T-helper 1 cell treated with Interleukin-12 subunit alpha and Interleukin-12 subunit beta and Interleukin-4 antibody, amounts not matched to agents 30 μg/mL and 1 μg/mL, for 36 hours (primary cell): ENCODE measurements around the gene PEX5.

Source experiments
- H3K27ac Mint-ChIP-seq: one replicate; pipeline ENCODE4 v1.8.0; 2021; ENCODE audit warnings: mild to moderate bottlenecking, mixed read lengths
- H3K27me3 Mint-ChIP-seq: one replicate; pipeline ENCODE4 v1.8.0; 2021; ENCODE audit warnings: low read depth, mixed read lengths
- H3K36me3 Mint-ChIP-seq: one replicate; pipeline ENCODE4 v1.8.0; 2021; ENCODE audit warnings: low read depth, mixed read lengths
- H3K4me1 Mint-ChIP-seq: one replicate; pipeline ENCODE4 v1.8.0; 2021; ENCODE audit warnings: low read depth, mixed read lengths
- H3K4me3 Mint-ChIP-seq: one replicate; pipeline ENCODE4 v1.8.0; 2021; ENCODE audit warnings: mild to moderate bottlenecking, moderate library complexity, mixed read lengths
- H3K9me3 Mint-ChIP-seq: one replicate; pipeline ENCODE4 v1.8.0; 2021; ENCODE audit warnings: mixed read lengths

Gene PEX5

GRCh38 chr12:7154901-7155470, 34.5 kb upstream of the PEX5 start:
- Mint-ChIP-seq H3K27me3 (no peaks in the 10 kb centered on the region), H3K9me3 (no peaks in the 10 kb centered on the region), H3K4me3 (no peak overlapping the region), H3K4me1 (no peaks in the 10 kb centered on the region), H3K27ac (no peak overlapping the region), H3K36me3 (peaks cover 31% of the 10 kb centered on the region)

DNA sequence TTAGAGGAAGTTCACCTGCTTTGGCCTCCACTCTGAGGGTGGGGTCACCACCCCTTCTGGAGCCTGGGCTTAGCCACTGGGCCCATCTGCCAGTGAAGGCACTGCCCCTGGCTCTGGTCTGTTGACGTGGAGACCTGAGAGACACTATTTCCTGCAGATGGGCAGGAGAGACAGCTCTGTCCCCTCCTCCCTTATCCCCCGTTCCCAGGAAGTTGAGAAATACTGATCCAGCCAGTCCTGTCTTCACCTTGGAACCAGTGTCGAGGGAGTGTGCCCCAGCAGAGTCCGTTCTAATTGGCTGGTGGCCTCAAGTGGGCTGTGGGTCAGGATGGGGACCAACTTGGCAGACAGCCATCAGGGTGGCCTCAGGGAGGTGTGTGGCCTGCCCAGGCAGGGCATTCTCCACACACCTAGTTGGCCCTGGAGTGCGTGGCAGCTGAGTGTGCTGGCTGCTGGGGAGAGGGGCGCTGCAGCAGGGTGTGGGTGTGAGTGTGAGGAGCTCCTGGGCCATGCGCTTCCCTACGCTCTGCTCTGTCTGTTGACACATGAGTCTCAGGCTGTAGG, 33.9 kb upstream of the PEX5 start:
- H3K27me3 Mint-ChIP-seq = no peaks in the 10 kb centered on the region
- H3K36me3 Mint-ChIP-seq = peaks cover 25% of the 10 kb centered on the region
- no peak overlapping the region for H3K27ac Mint-ChIP-seq
- no peaks in the 10 kb centered on the region for H3K9me3 Mint-ChIP-seq
- no peaks in the 10 kb centered on the region for H3K4me1 Mint-ChIP-seq
- H3K4me3 Mint-ChIP-seq = no peak overlapping the region

DNA sequence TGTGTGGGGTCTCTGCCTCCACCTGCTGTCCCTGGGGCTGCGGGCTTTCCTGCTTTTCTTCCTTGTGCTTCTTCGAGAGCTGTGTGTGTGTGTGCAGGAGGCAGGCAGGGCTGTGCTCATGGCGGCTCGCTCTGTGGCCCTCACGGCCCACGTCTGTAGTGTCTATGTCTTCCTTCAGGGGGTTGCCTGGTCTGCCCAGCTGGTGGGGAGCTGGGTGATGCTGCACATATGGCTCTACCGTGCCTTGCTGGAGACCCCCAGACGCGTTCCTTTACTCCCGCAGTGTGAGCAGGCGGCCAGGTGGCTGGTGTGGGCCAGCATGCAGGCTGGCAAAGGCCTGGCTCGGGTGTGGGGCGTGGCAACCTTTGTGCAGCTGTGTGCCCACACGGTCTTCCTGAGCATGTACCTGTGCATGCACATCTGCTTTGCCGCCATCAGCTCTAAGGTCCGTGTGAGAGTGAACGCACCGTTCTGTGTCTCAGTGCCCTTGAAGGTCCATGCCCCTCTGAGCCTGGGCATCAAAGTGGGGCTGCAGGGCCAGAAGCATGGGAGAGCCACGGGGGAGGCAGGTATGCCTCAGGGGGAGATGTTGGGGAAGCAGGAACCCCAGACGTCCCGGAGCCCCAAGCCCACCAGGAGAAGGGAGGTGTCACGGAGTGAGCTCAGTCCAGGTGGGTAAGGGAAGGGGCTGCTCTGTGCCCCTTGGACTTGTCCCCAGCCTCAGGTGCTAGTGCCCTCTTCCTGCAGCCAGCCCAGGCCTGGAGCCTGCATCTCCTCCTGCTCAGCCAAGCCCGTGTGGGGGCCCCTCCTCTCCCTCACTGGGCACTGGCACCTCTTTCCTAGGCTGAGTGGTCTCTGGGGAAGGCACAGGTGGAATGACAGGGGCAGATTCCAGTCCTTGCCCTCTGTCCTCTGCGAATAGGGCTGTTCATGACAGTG, 33.0 kb upstream of the PEX5 start:
- H3K27ac Mint-ChIP-seq = no peak overlapping the region
- H3K36me3 Mint-ChIP-seq = peaks cover 23% of the 10 kb centered on the region
- no peaks in the 10 kb centered on the region for H3K4me1 Mint-ChIP-seq
- no peaks in the 10 kb centered on the region for H3K27me3 Mint-ChIP-seq
- no peaks in the 10 kb centered on the region for H3K9me3 Mint-ChIP-seq
- H3K4me3 Mint-ChIP-seq = no peak overlapping the region

DNA sequence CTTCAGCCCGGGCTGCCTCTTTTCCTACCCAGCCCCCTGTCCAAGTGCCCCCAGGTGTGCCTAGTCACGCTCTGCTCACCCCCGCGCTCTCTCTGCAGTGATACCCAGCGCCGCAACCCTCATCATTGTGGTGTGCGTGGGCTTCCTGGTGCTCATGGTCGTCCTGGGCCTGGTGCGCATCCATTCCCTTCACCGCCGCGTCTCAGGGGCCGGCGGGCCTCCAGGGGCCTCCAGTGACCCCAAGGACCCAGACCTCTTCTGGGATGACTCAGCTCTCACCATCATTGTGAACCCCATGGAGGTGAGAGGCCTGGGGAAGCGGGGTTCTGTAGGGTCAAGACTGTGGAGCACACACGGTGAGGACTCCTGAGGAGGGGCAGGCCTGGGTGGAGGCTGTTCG, 32.1 kb upstream of the PEX5 start:
- H3K4me3 Mint-ChIP-seq = no peak overlapping the region
- no peak overlapping the region for H3K27ac Mint-ChIP-seq
- peaks cover 7% of the 10 kb centered on the region for H3K27me3 Mint-ChIP-seq
- H3K4me1 Mint-ChIP-seq = no peaks in the 10 kb centered on the region
- H3K36me3 Mint-ChIP-seq = peaks cover 23% of the 10 kb centered on the region
- no peaks in the 10 kb centered on the region for H3K9me3 Mint-ChIP-seq

DNA sequence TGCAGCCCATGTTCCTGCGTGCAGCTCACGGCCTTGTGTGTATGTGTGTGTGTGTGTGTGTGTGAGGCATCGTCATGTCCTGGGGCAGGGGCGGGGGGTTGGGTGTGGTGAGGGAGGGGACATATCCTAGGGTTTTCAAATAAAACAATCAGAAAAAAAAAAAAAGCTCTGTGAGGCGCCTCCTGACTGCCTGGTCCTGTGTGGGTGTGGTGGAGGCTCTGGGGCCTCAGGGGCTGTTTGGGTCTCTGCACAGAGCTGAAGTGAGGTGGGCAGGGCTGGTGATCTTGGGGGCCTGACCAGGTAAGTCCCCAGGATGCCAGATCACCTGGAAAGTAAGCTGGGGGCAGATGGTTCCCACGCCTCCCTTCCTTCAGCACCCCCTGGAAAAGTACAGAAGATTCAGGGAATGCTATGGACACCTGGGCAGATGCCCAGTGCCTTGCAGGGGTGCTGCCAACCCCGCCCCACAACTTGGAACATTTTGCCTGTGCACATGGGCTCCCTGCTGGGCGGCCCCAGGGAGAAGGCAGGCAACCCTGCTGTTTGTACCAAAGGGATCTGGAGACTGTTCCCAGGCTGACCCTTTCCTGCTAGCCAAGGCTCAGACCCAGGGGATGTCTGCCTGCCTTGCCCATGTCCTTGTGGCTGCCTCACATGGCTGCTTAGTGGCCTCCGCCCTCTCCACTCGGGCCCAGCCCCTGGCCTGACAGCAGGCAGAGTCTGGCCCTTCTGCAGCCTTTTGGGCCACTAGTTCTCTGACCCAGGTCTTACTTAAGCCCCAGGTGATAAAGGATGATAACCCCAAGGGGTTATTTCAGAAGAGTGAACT, 30.5 kb upstream of the PEX5 start:
- Mint-ChIP-seq H3K4me1 (peaks cover 3% of the 10 kb centered on the region), H3K36me3 (peaks cover 16% of the 10 kb centered on the region), H3K27ac (no peak overlapping the region), H3K27me3 (peaks cover 20% of the 10 kb centered on the region), H3K4me3 (no peak overlapping the region), H3K9me3 (no peaks in the 10 kb centered on the region)

DNA sequence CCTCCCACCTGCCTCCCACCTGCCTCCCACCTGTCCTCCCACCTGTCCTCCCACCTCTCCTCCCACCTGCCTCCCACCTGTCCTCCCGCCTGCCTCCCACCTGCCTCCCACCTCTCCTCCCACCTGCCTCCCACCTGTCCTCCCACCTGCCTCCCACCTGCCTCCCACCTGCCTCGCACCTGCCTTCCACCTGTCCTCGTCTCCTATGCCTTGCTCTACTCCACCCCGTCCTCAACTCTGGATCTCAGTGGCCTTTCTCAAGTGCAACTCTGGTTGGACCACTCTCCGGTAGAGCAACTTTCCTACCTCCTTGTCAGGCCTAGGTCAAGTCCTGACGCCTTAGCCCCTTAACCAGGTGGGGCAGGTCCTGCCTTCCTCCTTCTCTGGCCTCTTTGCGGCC, 29.3 kb upstream of the PEX5 start:
- peaks cover under 1% of the 10 kb centered on the region for H3K9me3 Mint-ChIP-seq
- H3K4me3 Mint-ChIP-seq = no peak overlapping the region
- no peak overlapping the region for H3K27ac Mint-ChIP-seq
- peaks cover 3% of the 10 kb centered on the region for H3K4me1 Mint-ChIP-seq
- peaks cover 10% of the 10 kb centered on the region for H3K36me3 Mint-ChIP-seq
- H3K27me3 Mint-ChIP-seq = peaks cover 20% of the 10 kb centered on the region

- peaks cover 3% of the 10 kb centered on the region for H3K4me1 Mint-ChIP-seq
- peaks cover 10% of the 10 kb centered on the region for H3K36me3 Mint-ChIP-seq
- no peak overlapping the region for H3K27ac Mint-ChIP-seq
- no peak overlapping the region for H3K4me3 Mint-ChIP-seq
- H3K9me3 Mint-ChIP-seq = peaks cover 5% of the 10 kb centered on the region
- peaks cover 20% of the 10 kb centered on the region for H3K27me3 Mint-ChIP-seq
Observed at GRCh38 chr12:7161327-7161726, 28.2 kb upstream of the PEX5 start.

DNA sequence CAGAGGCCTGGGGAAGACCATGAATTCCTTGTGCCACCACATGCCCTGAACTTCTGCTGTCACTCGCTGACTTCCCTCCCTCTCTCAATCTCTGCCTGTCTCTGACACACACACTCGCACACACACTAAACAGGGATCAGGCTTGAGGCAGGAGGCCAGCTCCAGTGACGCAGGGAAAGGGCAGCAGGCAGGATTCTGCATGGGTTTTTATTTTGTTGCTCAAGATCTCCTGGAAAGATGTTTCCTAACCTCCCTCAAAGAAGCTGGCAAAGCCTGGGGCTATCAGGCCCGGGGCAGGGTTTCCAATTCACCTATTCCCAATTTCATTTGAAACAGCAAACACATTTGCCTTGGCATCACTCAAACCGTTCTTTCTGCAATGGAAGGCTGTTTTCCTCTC, 27.7 kb upstream of the PEX5 start:
- Mint-ChIP-seq H3K27me3 (peaks cover 20% of the 10 kb centered on the region), H3K4me1 (peaks cover 3% of the 10 kb centered on the region), H3K9me3 (peaks cover 9% of the 10 kb centered on the region), H3K36me3 (peaks cover 10% of the 10 kb centered on the region), H3K4me3 (no peak overlapping the region), H3K27ac (no peak overlapping the region)

- no peak overlapping the region for H3K4me3 Mint-ChIP-seq
- peaks cover 3% of the 10 kb centered on the region for H3K4me1 Mint-ChIP-seq
- no peak overlapping the region for H3K27ac Mint-ChIP-seq
- peaks cover 4% of the 10 kb centered on the region for H3K36me3 Mint-ChIP-seq
- peaks cover 20% of the 10 kb centered on the region for H3K27me3 Mint-ChIP-seq
- H3K9me3 Mint-ChIP-seq = peaks cover 18% of the 10 kb centered on the region
Observed at GRCh38 chr12:7162691-7163114, 26.8 kb upstream of the PEX5 start.

DNA sequence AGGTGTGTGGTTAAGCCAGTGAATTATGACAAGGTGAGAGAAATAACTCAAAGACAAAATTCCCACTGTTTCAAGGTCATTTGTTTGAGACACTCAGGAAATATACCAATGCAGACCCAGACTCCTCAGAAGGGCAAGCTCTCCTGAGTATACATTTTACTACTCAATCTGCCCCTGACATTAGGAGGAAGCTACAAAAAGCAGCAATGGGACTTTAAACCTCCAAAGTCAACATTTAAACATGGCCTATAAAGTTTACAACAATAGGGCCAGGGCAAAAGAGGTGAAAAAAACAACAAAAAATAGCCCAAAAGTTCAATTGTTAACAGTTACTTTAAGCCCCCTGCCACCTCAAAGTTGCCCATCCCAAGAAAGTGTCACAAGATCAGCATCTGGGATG, 19.5 kb upstream of the PEX5 start:
- Mint-ChIP-seq H3K9me3 (peaks cover 55% of the 10 kb centered on the region), H3K27ac (no peak overlapping the region), H3K27me3 (peaks cover 13% of the 10 kb centered on the region), H3K36me3 (peaks cover 2% of the 10 kb centered on the region), H3K4me1 (no peaks in the 10 kb centered on the region), H3K4me3 (no peak overlapping the region)

GRCh38 chr12:7171854-7172253, 17.6 kb upstream of the PEX5 start:
- Mint-ChIP-seq H3K27me3 (peaks cover 27% of the 10 kb centered on the region), H3K4me1 (no peaks in the 10 kb centered on the region), H3K9me3 (peaks cover 48% of the 10 kb centered on the region), H3K4me3 (no peak overlapping the region), H3K27ac (no peak overlapping the region), H3K36me3 (peaks cover 2% of the 10 kb centered on the region)

DNA sequence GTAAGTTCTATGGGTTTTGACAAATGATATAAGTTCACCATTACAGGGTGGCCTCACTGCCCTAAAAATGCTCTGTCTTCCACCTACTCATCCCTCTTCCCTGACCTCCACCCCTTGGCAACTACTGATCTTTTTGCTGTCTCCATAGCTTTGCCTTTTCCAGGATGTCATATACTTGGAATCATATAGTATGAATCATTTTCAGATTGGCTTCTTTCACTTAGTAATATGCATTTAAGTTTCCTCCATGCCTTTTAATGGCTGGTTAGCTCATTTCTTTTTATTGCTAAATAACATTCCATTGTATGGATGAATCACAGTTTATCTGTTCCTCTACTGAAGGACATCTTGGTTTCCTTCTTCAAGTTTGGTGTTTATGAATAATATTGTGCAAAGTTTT, 14.0 kb upstream of the PEX5 start:
- Mint-ChIP-seq H3K27me3 (peaks cover 38% of the 10 kb centered on the region), H3K36me3 (peaks cover 2% of the 10 kb centered on the region), H3K9me3 (peaks cover 17% of the 10 kb centered on the region)

GRCh38 chr12:7176595-7176994, 12.9 kb upstream of the PEX5 start:
- Mint-ChIP-seq H3K9me3 (peaks cover 8% of the 10 kb centered on the region), H3K4me3 (no peak overlapping the region), H3K27ac (no peak overlapping the region), H3K36me3 (no peaks in the 10 kb centered on the region), H3K27me3 (peaks cover 37% of the 10 kb centered on the region), H3K4me1 (no peaks in the 10 kb centered on the region)

More for the DNA sequence above, 14.0 kb upstream of the PEX5 start:
- no peak overlapping the region for H3K27ac Mint-ChIP-seq
- H3K4me3 Mint-ChIP-seq = no peak overlapping the region
- no peaks in the 10 kb centered on the region for H3K4me1 Mint-ChIP-seq

DNA sequence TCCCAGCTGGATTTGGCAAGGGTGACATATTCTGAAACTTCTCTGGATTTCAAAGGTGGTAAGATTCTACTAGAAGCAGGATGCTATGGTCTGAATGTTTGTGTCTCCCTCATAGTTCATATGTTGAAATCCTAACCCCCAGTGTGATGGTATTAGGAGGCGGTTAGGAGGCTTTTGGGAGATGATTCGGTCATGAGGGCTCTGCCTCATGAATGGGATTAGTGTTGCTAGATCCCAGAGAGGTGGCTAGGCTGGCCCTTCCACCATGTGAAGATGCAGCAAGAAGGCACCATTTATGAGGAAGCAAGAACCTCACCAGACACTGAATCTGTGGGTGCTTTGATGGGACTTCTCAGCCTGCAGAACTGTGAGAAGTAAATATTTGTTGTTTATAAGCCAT, 11.0 kb upstream of the PEX5 start:
- H3K4me3 Mint-ChIP-seq = no peak overlapping the region
- peaks cover 40% of the 10 kb centered on the region for H3K27me3 Mint-ChIP-seq
- peaks cover 3% of the 10 kb centered on the region for H3K9me3 Mint-ChIP-seq
- H3K36me3 Mint-ChIP-seq = no peaks in the 10 kb centered on the region
- H3K4me1 Mint-ChIP-seq = no peaks in the 10 kb centered on the region
- no peak overlapping the region for H3K27ac Mint-ChIP-seq
